Motor neuron (in vitro differentiated cells): Measurements from ENCODE around the gene KMT2D. TPM values are rescaled to one million over a fixed set of nuclear protein-coding genes. Genes with fewer than 3 reads are reported as not detected.

Experiments
- ATAC-seq, 8 experiments: fragments of 200-7000 bp; cut with Tn5 transposase; replicated peaks in 6 of 8; 2 replicates each; pipeline ENCODE4 v1.8.0; 2021; ENCODE audit warnings: mild to moderate bottlenecking in 8 of 8, moderate library complexity in 8 of 8
- H3K27ac ChIP-seq, 2 donors: fragments of 250-450 bp; sonication (Bioruptor Pico); 2 replicates each; pipeline ENCODE4 v1.9.0; 2021; ENCODE audit warnings: antibody characterized with exemption in 2 of 2, mild to moderate bottlenecking in 2 of 2, moderate library complexity in 1 of 2
- H3K4me1 ChIP-seq, 2 donors: fragments of 250-450 bp; sonication (Bioruptor Pico); replicated peaks in 1 of 2; 2 replicates each; pipeline ENCODE4 v1.6.1; 2021; ENCODE audit warnings: antibody characterized with exemption in 2 of 2, mild to moderate bottlenecking in 2 of 2, moderate library complexity in 1 of 2
- H3K4me3 ChIP-seq, 5 donors: fragments of 250-450 bp; sonication (Bioruptor Pico); 2 replicates each; pipeline ENCODE4 v1.9.0; 2021; ENCODE audit warnings: antibody characterized with exemption in 5 of 5, mild to moderate bottlenecking in 5 of 5, moderate library complexity in 4 of 5
- WGBS, 10 experiments: fragments of 450-650 bp; shearing (Covaris generic); methylation state at CpG; one replicate each; pipeline ENCODE4 v1.0.0; 2022; 5-methylcytosine and 5-hydroxymethylcytosine counted together
- in situ Hi-C, 9 experiments: fragments of 400-800 bp; cut with MboI; loops; one replicate each; pipeline ENCODE4 v1.15.0; 2021; ENCODE audit warnings: low sequenced_read_pairs in 9 of 9, low pct_unique_long_range_greater_than_20kb in 2 of 9; ENCODE audit not compliant: unreplicated experiment in 9 of 9
- total RNA-seq, 8 experiments: library from RNA; unstranded; fragments of 300-600 nt; gene quantifications; 2 replicates each; pipeline versions ENCODE4 v1.2.3 to v1.2.4, GENCODE V29; 2022

Gene KMT2D
- 10 to 100 TPM; 11.7 to 96.4 (median 19.6) TPM for total RNA-seq

GRCh38 chr12:49060237-49061156 is at the start of gene KMT2D:
Gene KMT2D, minus strand, starts transcription at chr12:49060794. Its CDS starts 5,470 bp downstream, at chr12:49055324.
- H3K4me3 ChIP-seq = peak within 1 kb of the TSS; percentile 97 to 99 (median 98)
- ATAC-seq = peak; percentile 63 to 90 (median 82)
- 0% methylated on average over 4 to 16 of the region's 74 CpGs; no CpG with 5 or more reads in 6 of the 10 experiments for WGBS, 10 experiments
- in situ Hi-C loops = no loop called here
- H3K27ac ChIP-seq = peak within 1 kb of the TSS; percentile 98
- H3K4me1 ChIP-seq = peaks cover 27 to 29% of the 10 kb centered on the region in 2 donors

GRCh38 chr12:49109641-49110463 is 49.3 kb upstream of the KMT2D start:
- in situ Hi-C loops = loop anchor here in 1 of 9 experiments (25.0 kb wide), 1 partner anchor 127 kb away; no protein-coding TSS in a partner anchor
- peak; percentile 5 to 31 (median 12) for ATAC-seq
- WGBS, 10 experiments = 0 to 52% (median 10%) methylated on average over 2 to 6 of the region's 33 CpGs; no CpG with 5 or more reads in 5 of the 10 experiments
- H3K4me1 ChIP-seq = peaks cover 11 to 17% of the 10 kb centered on the region in 2 donors
- H3K4me3 ChIP-seq = peak overlapping the region; percentile 52 to 98 (median 94)
- H3K27ac ChIP-seq = peak overlapping the region; percentile 85 to 95

GRCh38 chr12:49108958-49109404 is 48.4 kb upstream of the KMT2D start:
- in situ Hi-C loops = loop anchor here in 1 of 9 experiments (25.0 kb wide), 1 partner anchor 128 kb away; no protein-coding TSS in a partner anchor
- H3K4me3 ChIP-seq = peak overlapping the region; percentile 52 to 98 (median 94)
- 0 to 100% (median 64%) methylated on average over 1 to 4 of the region's 4 CpGs; no CpG with 5 or more reads in 3 of the 10 experiments for WGBS, 10 experiments
- peaks cover 11 to 17% of the 10 kb centered on the region in 2 donors for H3K4me1 ChIP-seq
- H3K27ac ChIP-seq = no peak overlapping the region
- peak in 3 of 8 experiments; percentile 11 to 49 (median 41) for ATAC-seq

- no peak overlapping the region for H3K4me3 ChIP-seq
- no peak overlapping the region for H3K27ac ChIP-seq
- 65 to 81% (median 76%) methylated on average over 1 to 4 of the region's 9 CpGs; no CpG with 5 or more reads in 5 of the 10 experiments for WGBS, 10 experiments
- in situ Hi-C loops = loop anchor here in 1 of 9 experiments (25.0 kb wide), 1 partner anchor 132 kb away; no protein-coding TSS in a partner anchor
- H3K4me1 ChIP-seq = peaks cover 8 to 17% of the 10 kb centered on the region in 2 donors
- peak in 1 of 8 experiments; percentile 8 for ATAC-seq
Measured at GRCh38 chr12:49105504-49106084, 45.0 kb upstream of the KMT2D start.

GRCh38 chr12:49104822-49105221 is 44.2 kb upstream of the KMT2D start:
- ATAC-seq = no peak
- Histone ChIP-seq H3K4me1 (peaks cover 8 to 17% of the 10 kb centered on the region in 2 donors), H3K4me3 (no peak overlapping the region), H3K27ac (no peak overlapping the region)
- 56 to 80% (median 69%) methylated on average over 1 to 3 of the region's 3 CpGs; no CpG with 5 or more reads in 5 of the 10 experiments for WGBS, 10 experiments
- in situ Hi-C loops = loop anchor here in 1 of 9 experiments (25.0 kb wide), 1 partner anchor 132 kb away; no protein-coding TSS in a partner anchor

GRCh38 chr12:49100380-49100779 is 39.8 kb upstream of the KMT2D start:
- Histone ChIP-seq H3K27ac (no peak overlapping the region), H3K4me1 (no peaks in the 10 kb centered on the region), H3K4me3 (no peak overlapping the region)
- WGBS, 10 experiments = 83 to 100% (median 100%) methylated on average over 1 to 6 of the region's 6 CpGs; no CpG with 5 or more reads in 4 of the 10 experiments
- in situ Hi-C loops = loop anchor here in 1 of 9 experiments (25.0 kb wide), 1 partner anchor 137 kb away; no protein-coding TSS in a partner anchor
- no peak for ATAC-seq

- Histone ChIP-seq H3K27ac (no peak overlapping the region), H3K4me3 (no peak overlapping the region), H3K4me1 (peaks cover 11 to 17% of the 10 kb centered on the region in 2 donors)
- in situ Hi-C loops = no loop called here
- 65 to 100% (median 95%) methylated on average over 1 to 2 of the region's 2 CpGs; no CpG with 5 or more reads in 2 of the 10 experiments for WGBS, 10 experiments
- no peak for ATAC-seq
Measured at GRCh38 chr12:49098703-49099102, 38.1 kb upstream of the KMT2D start.

- Histone ChIP-seq H3K4me1 (peaks cover 11 to 18% of the 10 kb centered on the region in 2 donors), H3K4me3 (no peak overlapping the region), H3K27ac (no peak overlapping the region)
- 20 to 73% (median 57%) methylated on average over 1 to 2 of the region's 4 CpGs; no CpG with 5 or more reads in 5 of the 10 experiments for WGBS, 10 experiments
- peak in 4 of 8 experiments; percentile 13 to 51 (median 36) for ATAC-seq
- in situ Hi-C loops = no loop called here
Measured at GRCh38 chr12:49098035-49098451, 37.4 kb upstream of the KMT2D start.

GRCh38 chr12:49097381-49097780 is 36.8 kb upstream of the KMT2D start:
- H3K4me3 ChIP-seq = no peak overlapping the region

GRCh38 chr12:49094975-49095365 is 34.4 kb upstream of the KMT2D start:
- H3K4me3 ChIP-seq = peak overlapping the region in 1 of 5 donors; percentile 12
- in situ Hi-C loops = no loop called here
- 75 to 100% (median 93%) methylated on average over 1 to 2 of the region's 2 CpGs; no CpG with 5 or more reads in 6 of the 10 experiments for WGBS, 10 experiments
- ATAC-seq = no peak
- H3K4me1 ChIP-seq = peaks cover 18 to 29% of the 10 kb centered on the region in 2 donors
- no peak overlapping the region for H3K27ac ChIP-seq

More at GRCh38 chr12:49097381-49097780, 36.8 kb upstream of the KMT2D start:
- WGBS, 10 experiments = 92 to 100% (median 96%) methylated on average over 2 to 3 of the region's 3 CpGs; no CpG with 5 or more reads in 7 of the 10 experiments
- in situ Hi-C loops = no loop called here
- peaks cover 11 to 21% of the 10 kb centered on the region in 2 donors for H3K4me1 ChIP-seq
- ATAC-seq = no peak
- no peak overlapping the region for H3K27ac ChIP-seq

GRCh38 chr12:49094160-49094974 is 33.8 kb upstream of the KMT2D start, which contains the start of gene DHH:
Gene DHH, minus strand, starts transcription at chr12:49094801. Its CDS starts 289 bp downstream, at chr12:49094512.
- 0 to 27% (median 5%) methylated on average over 1 to 18 of the region's 49 CpGs; no CpG with 5 or more reads in 5 of the 10 experiments for WGBS, 10 experiments
- peak; percentile 10 to 60 (median 40) for ATAC-seq
- Histone ChIP-seq H3K4me3 (peak within 1 kb of the TSS in 3 of 5 donors; percentile 12 to 15 (median 13)), H3K4me1 (peaks cover 18 to 33% of the 10 kb centered on the region in 2 donors), H3K27ac (no peak within 1 kb of the TSS)
- in situ Hi-C loops = no loop called here
